Panc1 (cell line): ENCODE data around the gene EME2. TPM values are rescaled to one million over a fixed set of nuclear protein-coding genes. Genes with fewer than 3 reads are reported as not detected.
"Not testable (repeated sequence)": the region's sequence is repeated elsewhere in the genome, so short reads cannot be mapped to it uniquely, and the experiment has no call there.

Experiments used
- ATAC-seq: fragments of 200-7000 bp; cut with Tn5 transposase; 2 replicates; pipeline ENCODE4 v1.9.1; 2020; ENCODE audit warnings: mild to moderate bottlenecking, moderate library complexity
- BruUV-seq: library from RNA; stranded (reverse); fragments of 400-500 nt; replicated peaks from 2 replicates; lab custom pipeline; 2021; lab: Mats Ljungman, UMichigan
- CTCF ChIA-PET: fragments of 300-600 bp; sonication (Branson Sonifier 250); formaldehyde crosslinking; loops from one replicate; lab custom pipeline; 2022; ENCODE audit warnings: antibody characterized with exemption; lab: Charles Lee
- POLR2A ChIA-PET: fragments of 300-600 bp; sonication (Branson Sonifier 250); formaldehyde crosslinking; loops from one replicate; lab custom pipeline; 2022; ENCODE audit warnings: antibody characterized with exemption; lab: Charles Lee
- DNase-seq: peaks from one replicate; pipeline ENCODE4 v3.0.0-alpha.2; 2010; ENCODE audit warnings: low read depth, low spot score
- H3K27ac ChIP-seq: 2 replicates; pipeline ENCODE4 v1.5.1; 2011; ENCODE audit warnings: mild to moderate bottlenecking, low read length, inconsistent platforms
- H3K27me3 ChIP-seq: fragments of 200-500 bp; sonication (Bioruptor generic); 2 replicates; pipeline ENCODE4 v1.6.0; 2014; ENCODE audit warnings: low read length, inconsistent platforms; ENCODE audit not compliant: control insufficient read depth, insufficient read depth
- H3K36me3 ChIP-seq: fragments of 200-500 bp; sonication (Bioruptor generic); 2 replicates; pipeline ENCODE4 v1.5.1; 2014; ENCODE audit warnings: inconsistent platforms, mild to moderate bottlenecking, low read length, moderate library complexity; ENCODE audit not compliant: control insufficient read depth, insufficient read depth
- H3K4me1 ChIP-seq: 2 replicates; pipeline ENCODE4 v1.5.1; 2011; ENCODE audit warnings: inconsistent platforms, mild to moderate bottlenecking, low read length, moderate library complexity; ENCODE audit not compliant: control insufficient read depth, insufficient read depth
- H3K4me3 ChIP-seq, 2 experiments: 2 replicates each; pipeline ENCODE4 v1.5.1; 2011 to 2012; ENCODE audit warnings: low read depth in 2 of 2, low read length in 2 of 2, mild to moderate bottlenecking in 2 of 2, inconsistent platforms in 1 of 2, moderate library complexity in 1 of 2
- H3K9me3 ChIP-seq: fragments of 200-500 bp; sonication (Bioruptor generic); 2 replicates; pipeline ENCODE4 v1.5.1; 2014; ENCODE audit warnings: low read depth, mild to moderate bottlenecking, inconsistent platforms, low read length, moderate library complexity; ENCODE audit not compliant: control insufficient read depth, insufficient read depth
- CTCF ChIP-seq: fragments of 450-650 bp; IDR thresholded peaks from 2 replicates; pipeline ENCODE4 v1.5.1; 2017; ENCODE audit warnings: mild to moderate bottlenecking
- POLR2AphosphoS5 ChIP-seq: IDR thresholded peaks from 2 replicates; pipeline ENCODE4 v1.6.1; 2012; ENCODE audit warnings: mild to moderate bottlenecking, low read depth, low read length, moderate library complexity
- REST ChIP-seq, 2 experiments: IDR thresholded peaks; 2 replicates each; pipeline ENCODE4 v1.6.1; 2011 to 2012; ENCODE audit warnings: low read depth in 2 of 2, control low read depth in 1 of 2, low read length in 1 of 2, mild to moderate bottlenecking in 1 of 2, moderate library complexity in 1 of 2; ENCODE audit not compliant: insufficient read depth in 1 of 2
- SIN3A ChIP-seq: IDR thresholded peaks from 2 replicates; pipeline ENCODE4 v1.6.1; 2012; ENCODE audit warnings: low read depth, mild to moderate bottlenecking, low read length, moderate library complexity, borderline replicate concordance; ENCODE audit not compliant: insufficient read depth
- TCF7L2 ChIP-seq: IDR thresholded peaks from 2 replicates; pipeline ENCODE4 v1.6.1; 2011; ENCODE audit warnings: mild to moderate bottlenecking, low read depth, low read length, inconsistent platforms
- in situ Hi-C: cut with HindIII; loops from 2 replicates; pipeline ENCODE4 v1.10.0; 2016; ENCODE audit warnings: low sequenced_read_pairs, low pct_unique_long_range_greater_than_20kb
- intact Hi-C: fragments of 100-400 bp; cut with micrococcal nuclease; formaldehyde crosslinking; loops from one replicate; pipeline ENCODE4 v1.10.0; 2022; ENCODE audit not compliant: unreplicated experiment
- total RNA-seq: library from RNA; stranded (reverse); gene quantifications from one replicate; pipeline ENCODE4 v1.2.1, GENCODE V29; 2021; ENCODE audit not compliant: unreplicated experiment

Gene EME2
- total RNA-seq, 1 experiment from 2014 or later: 53.4 TPM

GRCh38 chr16:1731603-1732002 is 41.0 kb upstream of the EME2 start:
- CTCF ChIA-PET: no interaction called here
- no peak for TF ChIP-seq CTCF
- intact Hi-C loops: no loop called here
- no peaks in the 10 kb centered on the region for H3K36me3 ChIP-seq
- DNase-seq (no peak), ATAC-seq (no peak)
- POLR2A ChIA-PET: no interaction called here
- no peak overlapping the region for H3K4me3 ChIP-seq
- no peaks in the 10 kb centered on the region for H3K27me3 ChIP-seq
- no TSS peak for BruUV-seq
- no peak overlapping the region for H3K27ac ChIP-seq
- H3K4me1 ChIP-seq: no peaks in the 10 kb centered on the region
- in situ Hi-C loops: no loop called here
- no peaks in the 10 kb centered on the region for H3K9me3 ChIP-seq

DNA sequence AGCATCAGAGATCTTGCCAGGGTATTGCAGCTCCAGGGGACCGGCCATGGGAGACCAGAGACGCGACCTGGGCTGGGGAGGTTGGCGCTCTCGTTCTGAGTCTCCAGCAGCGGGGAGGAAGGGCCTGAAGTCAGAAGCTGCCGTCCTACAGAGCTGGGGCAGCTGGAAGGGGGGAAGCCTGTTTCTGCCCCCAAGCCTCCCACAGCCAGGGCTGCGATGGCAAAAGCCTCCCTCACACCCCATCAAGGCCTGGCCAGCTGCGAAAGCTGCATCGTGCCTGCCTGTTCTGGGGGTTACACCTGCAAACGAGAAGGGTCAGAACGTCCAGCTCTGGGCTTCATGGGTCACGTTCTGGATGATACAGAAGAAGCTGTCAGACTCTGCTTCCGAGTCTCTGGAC is 40.5 kb upstream of the EME2 start:
- intact Hi-C loops: no loop called here
- BruUV-seq: no TSS peak
- TF ChIP-seq REST (IDR thresholded peaks at IDR 0.05; ENCODE audit: insufficient read depth in 1 of 2, low read depth in 2 of 2, low read length in 1 of 2) (no peak), SIN3A (no peak), POLR2AphosphoS5 (no peak), TCF7L2 (no peak), CTCF (no peak)
- no peaks in the 10 kb centered on the region for H3K4me1 ChIP-seq
- H3K4me3 ChIP-seq: no peak overlapping the region
- in situ Hi-C loops: no loop called here
- CTCF ChIA-PET: no interaction called here
- ATAC-seq: no peak
- no peaks in the 10 kb centered on the region for H3K9me3 ChIP-seq
- no peaks in the 10 kb centered on the region for H3K27me3 ChIP-seq
- DNase-seq: no peak
- H3K27ac ChIP-seq: no peak overlapping the region
- H3K36me3 ChIP-seq: no peaks in the 10 kb centered on the region
- POLR2A ChIA-PET: no interaction called here

DNA sequence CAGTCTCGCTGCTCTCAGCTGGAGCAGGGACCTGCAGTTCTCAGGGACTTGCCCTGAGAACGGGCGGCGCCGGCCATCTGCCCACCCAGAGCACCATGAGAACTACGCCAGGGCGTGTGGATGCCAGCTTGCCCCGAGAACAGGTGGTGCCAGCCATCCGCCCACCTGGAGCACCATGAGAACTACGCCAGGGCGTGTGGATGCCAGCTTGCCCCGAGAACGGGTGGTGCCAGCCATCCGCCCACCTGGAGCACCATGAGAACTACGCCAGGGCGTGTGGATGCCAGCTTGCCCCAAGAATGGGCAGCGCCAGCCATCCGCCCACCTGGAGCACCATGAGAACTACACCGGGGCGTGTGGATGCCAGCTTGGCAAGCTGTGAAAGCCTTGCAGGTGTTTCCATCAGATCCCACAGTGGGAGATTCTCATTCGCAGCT is 40.0 kb upstream of the EME2 start:
- ATAC-seq, H3K27ac ChIP-seq, H3K4me1 ChIP-seq, BruUV-seq, H3K9me3 ChIP-seq, DNase-seq, intact Hi-C loops, POLR2A ChIA-PET, H3K36me3 ChIP-seq, CTCF ChIA-PET, in situ Hi-C loops, H3K27me3 ChIP-seq, H3K4me3 ChIP-seq: not testable (repeated sequence)
